DND-41 (cell line): Measurements from ENCODE around the gene GADD45B.

Source experiments
- ATAC-seq: fragments of 200-7000 bp; cut with Tn5 transposase; 3 replicates; pipeline ENCODE4 v1.9.1; 2021; ENCODE audit warnings: low read depth; ENCODE audit not compliant: insufficient read depth
- DNase-seq: peaks from one replicate; pipeline ENCODE4 v3.0.0-alpha.2; 2020
- H2AFZ ChIP-seq: 2 replicates; pipeline ENCODE4 v1.6.0; 2012; ENCODE audit warnings: low read depth, low read length
- H3K27ac ChIP-seq: 2 replicates; pipeline ENCODE4 v1.5.1; 2012; ENCODE audit warnings: low read length, inconsistent platforms
- H3K27me3 ChIP-seq: fragments of 200-600 bp; sonication (generic); 2 replicates; pipeline ENCODE4 v1.6.0; 2012; ENCODE audit warnings: low read length, mild to moderate bottlenecking, inconsistent platforms; ENCODE audit not compliant: insufficient read depth, poor library complexity
- H3K36me3 ChIP-seq: 2 replicates; pipeline ENCODE4 v1.5.1; 2012; ENCODE audit warnings: low read length, inconsistent platforms; ENCODE audit not compliant: insufficient read depth
- H3K4me1 ChIP-seq: 2 replicates; pipeline ENCODE4 v1.5.1; 2012; ENCODE audit warnings: mild to moderate bottlenecking, low read length; ENCODE audit not compliant: insufficient read depth
- H3K4me2 ChIP-seq: 2 replicates; pipeline ENCODE4 v1.6.0; 2012; ENCODE audit warnings: mild to moderate bottlenecking, moderate library complexity, low read length, inconsistent platforms; ENCODE audit not compliant: insufficient read depth
- H3K4me3 ChIP-seq, 2 experiments: fragments of 200-600 bp in 1 of 2; shearing (Covaris generic) in 1 of 2; 2 replicates each; pipeline ENCODE4 v1.5.1; 2012 to 2016; ENCODE audit warnings: inconsistent platforms in 2 of 2, low read length in 2 of 2, mild to moderate bottlenecking in 2 of 2, low read depth in 1 of 2, moderate library complexity in 1 of 2
- H3K79me2 ChIP-seq: 2 replicates; pipeline ENCODE4 v1.6.0; 2012; ENCODE audit warnings: low read length, inconsistent platforms; ENCODE audit not compliant: insufficient read depth
- H3K9ac ChIP-seq: 2 replicates; pipeline ENCODE4 v1.6.0; 2012; ENCODE audit warnings: low read depth, mild to moderate bottlenecking, inconsistent platforms, low read length, moderate library complexity
- H3K9me3 ChIP-seq: 2 replicates; pipeline ENCODE4 v1.5.1; 2012; ENCODE audit warnings: low read length, moderate library complexity, mild to moderate bottlenecking, inconsistent platforms; ENCODE audit not compliant: insufficient read depth, severe bottlenecking
- H4K20me1 ChIP-seq: 2 replicates; pipeline ENCODE4 v1.6.0; 2012; ENCODE audit warnings: low read length; ENCODE audit not compliant: insufficient read depth
- EZH2 ChIP-seq: IDR thresholded peaks from 3 replicates; pipeline ENCODE4 v1.6.1; 2012; ENCODE audit warnings: borderline replicate concordance, low read depth, mild to moderate bottlenecking, moderate library complexity, low read length, inconsistent platforms; ENCODE audit not compliant: severe bottlenecking
- TF ChIP-seq, protein P1 (sequence below): IDR thresholded peaks from 2 replicates; pipeline ENCODE4 v1.5.1; 2012; ENCODE audit warnings: borderline replicate concordance, low read length, moderate library complexity, mild to moderate bottlenecking; ENCODE audit not compliant: poor library complexity, severe bottlenecking; ENCODE audit errors: extremely low read depth

Gene GADD45B, protein sequence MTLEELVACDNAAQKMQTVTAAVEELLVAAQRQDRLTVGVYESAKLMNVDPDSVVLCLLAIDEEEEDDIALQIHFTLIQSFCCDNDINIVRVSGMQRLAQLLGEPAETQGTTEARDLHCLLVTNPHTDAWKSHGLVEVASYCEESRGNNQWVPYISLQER

DNA sequence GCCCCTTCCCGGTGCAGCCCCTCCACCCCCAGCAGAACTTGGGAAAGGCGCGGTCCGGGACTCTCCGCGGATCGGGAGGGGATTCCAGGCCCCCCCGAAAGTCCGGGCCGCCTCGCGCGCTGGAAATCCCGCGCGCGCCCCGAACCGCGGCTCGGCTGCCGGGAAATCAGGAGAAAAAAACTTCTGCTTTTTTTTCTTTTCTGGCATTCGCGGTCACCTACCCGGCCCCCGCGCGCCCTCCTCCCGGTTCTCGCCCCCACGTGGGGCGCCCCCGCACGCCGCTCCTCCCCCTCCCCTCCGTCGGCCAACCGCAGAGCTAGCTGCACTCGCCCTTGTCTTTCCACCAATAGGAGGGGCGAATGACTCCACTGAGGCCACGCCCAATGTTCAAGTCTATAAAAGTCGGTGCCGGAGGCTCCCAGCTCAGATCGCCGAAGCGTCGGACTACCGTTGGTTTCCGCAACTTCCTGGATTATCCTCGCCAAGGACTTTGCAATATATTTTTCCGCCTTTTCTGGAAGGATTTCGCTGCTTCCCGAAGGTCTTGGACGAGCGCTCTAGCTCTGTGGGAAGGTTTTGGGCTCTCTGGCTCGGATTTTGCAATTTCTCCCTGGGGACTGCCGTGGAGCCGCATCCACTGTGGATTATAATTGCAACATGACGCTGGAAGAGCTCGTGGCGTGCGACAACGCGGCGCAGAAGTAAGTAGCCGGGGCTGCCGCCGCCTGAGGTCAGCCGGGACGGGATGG is at the start of gene GADD45B:
Gene GADD45B (plus strand): TSS at position 426 of the 749 bp plus-strand sequence. CDS start 232 bp downstream, at position 658.
- Histone ChIP-seq H3K36me3 (peaks cover 18% of the 10 kb centered on the region), H3K27me3 (no peaks in the 10 kb centered on the region), H3K4me3 (peak within 1 kb of the TSS; percentile 60 to 72), H3K79me2 (peaks cover 28% of the 10 kb centered on the region), H2AFZ (peak within 1 kb of the TSS; percentile 50), H3K4me2 (peak within 1 kb of the TSS; percentile 90), H3K9ac (peak within 1 kb of the TSS; percentile 76), H3K4me1 (peaks cover 46% of the 10 kb centered on the region), H4K20me1 (peaks cover 20% of the 10 kb centered on the region), H3K27ac (peak within 1 kb of the TSS; percentile 79), H3K9me3 (no peaks in the 10 kb centered on the region)
- DNase-seq = peak; percentile 98
- TF ChIP-seq, protein P1, sequence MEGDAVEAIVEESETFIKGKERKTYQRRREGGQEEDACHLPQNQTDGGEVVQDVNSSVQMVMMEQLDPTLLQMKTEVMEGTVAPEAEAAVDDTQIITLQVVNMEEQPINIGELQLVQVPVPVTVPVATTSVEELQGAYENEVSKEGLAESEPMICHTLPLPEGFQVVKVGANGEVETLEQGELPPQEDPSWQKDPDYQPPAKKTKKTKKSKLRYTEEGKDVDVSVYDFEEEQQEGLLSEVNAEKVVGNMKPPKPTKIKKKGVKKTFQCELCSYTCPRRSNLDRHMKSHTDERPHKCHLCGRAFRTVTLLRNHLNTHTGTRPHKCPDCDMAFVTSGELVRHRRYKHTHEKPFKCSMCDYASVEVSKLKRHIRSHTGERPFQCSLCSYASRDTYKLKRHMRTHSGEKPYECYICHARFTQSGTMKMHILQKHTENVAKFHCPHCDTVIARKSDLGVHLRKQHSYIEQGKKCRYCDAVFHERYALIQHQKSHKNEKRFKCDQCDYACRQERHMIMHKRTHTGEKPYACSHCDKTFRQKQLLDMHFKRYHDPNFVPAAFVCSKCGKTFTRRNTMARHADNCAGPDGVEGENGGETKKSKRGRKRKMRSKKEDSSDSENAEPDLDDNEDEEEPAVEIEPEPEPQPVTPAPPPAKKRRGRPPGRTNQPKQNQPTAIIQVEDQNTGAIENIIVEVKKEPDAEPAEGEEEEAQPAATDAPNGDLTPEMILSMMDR = peak; percentile 1
- no peak for TF ChIP-seq EZH2
- peak; percentile 45 for ATAC-seq

DNA sequence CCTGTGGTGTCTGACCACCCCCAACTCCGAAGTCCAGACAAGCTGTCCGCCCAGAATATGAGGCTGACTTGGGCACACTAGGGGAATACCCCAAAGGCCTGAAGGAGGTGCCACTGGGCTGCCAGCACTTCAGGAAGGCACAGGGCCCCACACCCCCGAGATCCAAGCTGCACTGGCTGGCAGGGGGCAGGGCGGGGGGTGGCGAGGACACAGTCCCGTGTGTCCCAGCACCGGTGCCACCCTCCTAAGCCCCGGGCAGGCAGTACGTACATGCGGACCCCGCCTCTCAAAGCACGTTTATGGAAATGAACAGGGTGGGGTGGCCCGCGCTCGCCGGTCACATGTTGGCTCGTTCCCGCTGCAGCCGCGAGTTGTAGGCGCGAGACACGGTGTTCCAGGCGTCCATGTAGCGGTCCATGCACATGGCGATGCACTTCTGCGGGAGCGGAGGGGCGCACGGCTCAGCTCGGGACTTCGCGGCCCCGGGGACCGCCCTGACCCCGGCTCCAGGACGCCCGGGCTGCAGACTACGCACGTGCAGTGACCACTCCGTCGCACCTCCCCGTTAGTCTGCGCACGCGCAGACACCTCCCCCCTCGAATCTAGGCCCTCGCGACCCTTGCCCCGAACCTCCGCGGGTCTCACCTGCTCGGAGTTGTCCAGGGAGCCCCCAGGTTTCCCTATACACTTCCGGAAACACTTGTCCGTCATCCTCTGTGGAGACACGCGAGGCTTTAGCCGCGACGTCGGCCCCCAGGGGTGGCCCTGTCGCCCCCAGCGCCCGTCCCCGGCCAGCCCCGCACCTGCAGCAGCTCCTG is 49.1 kb upstream of the GADD45B start:
- peak overlapping the region; percentile 74 for H3K9ac ChIP-seq
- peaks cover 24% of the 10 kb centered on the region for H3K4me1 ChIP-seq
- peaks cover 60% of the 10 kb centered on the region for H3K36me3 ChIP-seq
- H3K9me3 ChIP-seq = no peaks in the 10 kb centered on the region
- peak overlapping the region; percentile 99 for H3K4me2 ChIP-seq
- H3K27ac ChIP-seq = peak overlapping the region; percentile 96
- peak; percentile 13 for ATAC-seq
- H3K4me3 ChIP-seq = peak overlapping the region; percentile 94 to 98
- peaks cover 49% of the 10 kb centered on the region for H4K20me1 ChIP-seq
- DNase-seq = peak; percentile 50
- peaks cover 31% of the 10 kb centered on the region for H3K79me2 ChIP-seq
- H3K27me3 ChIP-seq = no peaks in the 10 kb centered on the region
- peak overlapping the region; percentile 78 for H2AFZ ChIP-seq
- TF ChIP-seq EZH2 = no peak
- TF ChIP-seq, protein P1 = peak; percentile 19

DNA sequence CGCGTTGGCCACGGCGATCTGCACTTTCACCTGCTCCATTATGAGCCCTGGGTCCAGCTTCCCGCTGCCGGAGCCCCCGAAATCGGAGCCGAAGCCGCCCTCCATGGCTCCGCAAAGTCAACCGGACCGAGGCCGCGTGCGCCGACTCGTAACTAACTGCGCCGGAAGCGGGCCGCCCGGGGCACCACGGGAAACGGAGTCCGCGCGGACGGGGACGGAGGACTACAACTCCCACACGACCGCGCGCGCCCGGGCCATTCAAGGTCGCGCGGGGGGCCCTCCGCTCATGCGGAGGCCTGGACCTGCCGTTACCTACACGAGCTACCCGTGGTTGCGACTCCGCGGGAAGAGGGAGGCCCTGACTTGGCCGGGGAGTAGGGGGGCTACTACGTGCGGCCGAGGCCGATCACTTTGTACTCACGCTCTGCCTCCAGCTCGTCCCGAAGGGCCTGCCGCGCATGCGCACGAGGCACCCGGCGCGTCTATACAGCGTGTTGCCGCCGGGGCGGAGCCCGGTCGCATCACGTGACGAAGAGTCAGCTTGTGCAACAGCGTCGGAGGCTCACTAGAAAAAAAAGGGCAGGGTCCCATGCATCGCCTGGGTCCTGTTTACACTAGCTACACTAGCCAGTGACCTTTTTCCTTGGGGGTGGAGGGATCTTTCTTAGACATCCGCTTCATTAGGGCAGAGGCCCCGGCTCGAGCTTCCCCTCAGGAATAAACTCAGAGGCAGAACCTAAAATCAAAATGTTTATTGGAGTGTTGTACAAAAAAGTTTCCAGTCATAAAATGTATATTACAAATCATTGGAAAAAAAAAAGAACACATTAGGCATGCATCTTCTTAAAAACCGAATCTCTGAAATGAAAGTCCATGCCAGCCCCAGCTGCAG is 48.3 kb upstream of the GADD45B start, which contains the start of gene TIMM13:
Gene TIMM13 (minus strand): TSS at position 158 of the 892 bp plus-strand sequence. CDS start 53 bp downstream, at position 105.
- Histone ChIP-seq H3K4me3 (peak within 1 kb of the TSS; percentile 94 to 98), H2AFZ (peak within 1 kb of the TSS; percentile 78), H3K9me3 (no peaks in the 10 kb centered on the region), H3K79me2 (peaks cover 33% of the 10 kb centered on the region), H3K4me2 (peak within 1 kb of the TSS; percentile 99), H4K20me1 (peaks cover 57% of the 10 kb centered on the region), H3K36me3 (peaks cover 69% of the 10 kb centered on the region), H3K27ac (peak within 1 kb of the TSS; percentile 96), H3K27me3 (no peaks in the 10 kb centered on the region), H3K9ac (peak within 1 kb of the TSS; percentile 74), H3K4me1 (peaks cover 24% of the 10 kb centered on the region)
- peak; percentile 89 for ATAC-seq
- TF ChIP-seq, protein P1 = no peak
- TF ChIP-seq EZH2 = no peak
- peak; percentile 96 for DNase-seq
